ENCODE results near the gene SMIM34.
"Not testable (repeated sequence)": the region's sequence is repeated elsewhere in the genome, so short reads cannot be mapped to it uniquely, and the experiment has no call there.

SMIM34 gene

GRCh38 chr21:34423805-34424204 lies at the start of gene SMIM34:
Gene SMIM34 (minus strand): TSS chr21:34423951. CDS start chr21:34423839, 112 bp downstream.
- FAIRE-seq; DNase-seq (ENCODE audit: insufficient read length, low spot score): not testable (repeated sequence)

- DNase-seq (ENCODE audit: insufficient read length, low spot score); FAIRE-seq: not testable (repeated sequence)
These were observed 43.6 kb upstream of the SMIM34 start for GRCh38 chr21:34467333-34467732.

- FAIRE-seq; DNase-seq (ENCODE audit: insufficient read length, low spot score): not testable (repeated sequence)
These were observed 35.7 kb upstream of the SMIM34 start for GRCh38 chr21:34459426-34459825.

- FAIRE-seq; DNase-seq (ENCODE audit: insufficient read length, low spot score): not testable (repeated sequence)
These were observed 34.5 kb upstream of the SMIM34 start for GRCh38 chr21:34458266-34458665.

GRCh38 chr21:34456180-34456579 lies 32.4 kb upstream of the SMIM34 start:
- FAIRE-seq; DNase-seq (ENCODE audit: insufficient read length, low spot score): not testable (repeated sequence)

GRCh38 chr21:34455628-34456027 lies 31.9 kb upstream of the SMIM34 start:
- not testable (repeated sequence) for DNase-seq (ENCODE audit: insufficient read length, low spot score); FAIRE-seq

GRCh38 chr21:34447018-34447417 lies 23.3 kb upstream of the SMIM34 start:
- DNase-seq (ENCODE audit: insufficient read length, low spot score); FAIRE-seq: not testable (repeated sequence)

- FAIRE-seq; DNase-seq (ENCODE audit: insufficient read length, low spot score): not testable (repeated sequence)
These were observed 19.7 kb upstream of the SMIM34 start for GRCh38 chr21:34443486-34443885.

- DNase-seq (ENCODE audit: insufficient read length, low spot score); FAIRE-seq: not testable (repeated sequence)
These were observed 6.0 kb upstream of the SMIM34 start for GRCh38 chr21:34429710-34430109.

- DNase-seq (ENCODE audit: insufficient read length, low spot score); FAIRE-seq: not testable (repeated sequence)
These were observed 4.7 kb upstream of the SMIM34 start for GRCh38 chr21:34428441-34428840.

- not testable (repeated sequence) for FAIRE-seq
These were observed 3.6 kb upstream of the SMIM34 start for GRCh38 chr21:34427339-34427738.

GRCh38 chr21:34417448-34418077 lies 6.2 kb downstream of the SMIM34 start:
- not testable (repeated sequence) for FAIRE-seq; DNase-seq (ENCODE audit: insufficient read length, low spot score)

More at GRCh38 chr21:34427339-34427738, 3.6 kb upstream of the SMIM34 start:
- not testable (repeated sequence) for DNase-seq (ENCODE audit: insufficient read length, low spot score)

GRCh38 chr21:34407294-34407693 lies 16.5 kb downstream of the SMIM34 start:
- DNase-seq (ENCODE audit: insufficient read length, low spot score); FAIRE-seq: not testable (repeated sequence)

GRCh38 chr21:34406676-34407075 lies 17.1 kb downstream of the SMIM34 start:
- FAIRE-seq = not testable (repeated sequence)

GRCh38 chr21:34406102-34406501 lies 17.6 kb downstream of the SMIM34 start:
- FAIRE-seq; DNase-seq (ENCODE audit: insufficient read length, low spot score): not testable (repeated sequence)

More at GRCh38 chr21:34406676-34407075, 17.1 kb downstream of the SMIM34 start:
- not testable (repeated sequence) for DNase-seq (ENCODE audit: insufficient read length, low spot score)

GRCh38 chr21:34405686-34406085 lies 18.1 kb downstream of the SMIM34 start:
- DNase-seq (ENCODE audit: insufficient read length, low spot score); FAIRE-seq: not testable (repeated sequence)

- DNase-seq (ENCODE audit: insufficient read length, low spot score); FAIRE-seq: not testable (repeated sequence)
These were observed 19.0 kb downstream of the SMIM34 start for GRCh38 chr21:34404742-34405141.

- FAIRE-seq; DNase-seq (ENCODE audit: insufficient read length, low spot score): not testable (repeated sequence)
These were observed 23.2 kb downstream of the SMIM34 start for GRCh38 chr21:34400522-34400921.

- peak; percentile 94 for FAIRE-seq
- not testable (repeated sequence) for DNase-seq (ENCODE audit: insufficient read length, low spot score)
These were observed 39.9 kb downstream of the SMIM34 start for GRCh38 chr21:34383724-34384415.

- not testable (repeated sequence) for DNase-seq (ENCODE audit: insufficient read length, low spot score); FAIRE-seq
These were observed 40.6 kb downstream of the SMIM34 start for GRCh38 chr21:34383138-34383537.

- not testable (repeated sequence) for FAIRE-seq; DNase-seq (ENCODE audit: insufficient read length, low spot score)
These were observed 48.2 kb downstream of the SMIM34 start for GRCh38 chr21:34375619-34375972.
